T47D (cell line): Measurements from ENCODE around the gene PSMD1.
"Not testable (repeated sequence)": the region's sequence is repeated elsewhere in the genome, so short reads cannot be mapped to it uniquely, and the experiment has no call there.

Experiments
- DNase-seq, 2 experiments: peaks; one replicate each; pipeline versions ENCODE4 v3.0.0 to v3.0.0-alpha.2; 2011 to 2012; ENCODE audit warnings: low read depth in 1 of 2, low spot score in 1 of 2
- JUND ChIP-seq: IDR thresholded peaks from 2 replicates; pipeline ENCODE4 v1.6.1; 2012; ENCODE audit warnings: low read depth
- in situ Hi-C: cut with HindIII; loops from 2 replicates; pipeline ENCODE4 v1.10.0; 2016; ENCODE audit warnings: low sequenced_read_pairs, low pct_unique_long_range_greater_than_20kb

The PSMD1 gene

GRCh38 chr2:231163414-231164095 is 106.9 kb downstream of the PSMD1 start:
- no peak for TF ChIP-seq JUND
- in situ Hi-C loops, result no loop called here
- no peak for DNase-seq

- in situ Hi-C loops, result no loop called here
- TF ChIP-seq JUND, result no peak
- DNase-seq, result no peak
Observed at GRCh38 chr2:231167745-231168459, 111.2 kb downstream of the PSMD1 start.

GRCh38 chr2:231168460-231169139 is 111.9 kb downstream of the PSMD1 start:
- no peak for TF ChIP-seq JUND
- DNase-seq, result no peak
- in situ Hi-C loops, result no loop called here

GRCh38 chr2:231169488-231169887 is 112.8 kb downstream of the PSMD1 start:
- no peak for DNase-seq
- in situ Hi-C loops, result no loop called here
- no peak for TF ChIP-seq JUND

- in situ Hi-C loops, result no loop called here
- DNase-seq, result no peak
- TF ChIP-seq JUND, result no peak
Observed at GRCh38 chr2:231170055-231170454, 113.4 kb downstream of the PSMD1 start.

GRCh38 chr2:231172025-231172424 is 115.4 kb downstream of the PSMD1 start:
- in situ Hi-C loops, result no loop called here
- TF ChIP-seq JUND, result no peak
- no peak for DNase-seq

- TF ChIP-seq JUND, result no peak
- no peak for DNase-seq
- in situ Hi-C loops, result no loop called here
Observed at GRCh38 chr2:231174211-231174651, 117.6 kb downstream of the PSMD1 start.

GRCh38 chr2:231176066-231176465 is 119.4 kb downstream of the PSMD1 start:
- DNase-seq, result no peak
- in situ Hi-C loops, result no loop called here
- TF ChIP-seq JUND, result no peak

GRCh38 chr2:231177156-231178025 is 120.7 kb downstream of the PSMD1 start:
- DNase-seq, result no peak
- no peak for TF ChIP-seq JUND
- in situ Hi-C loops, result no loop called here

- DNase-seq, result not testable (repeated sequence)
Observed at GRCh38 chr2:231178805-231179204, 122.1 kb downstream of the PSMD1 start.

GRCh38 chr2:231181860-231182512 is 125.3 kb downstream of the PSMD1 start:
- no peak for TF ChIP-seq JUND
- in situ Hi-C loops, result no loop called here
- DNase-seq, result no peak

More at GRCh38 chr2:231178805-231179204, 122.1 kb downstream of the PSMD1 start:
- in situ Hi-C loops, result not testable (repeated sequence)

GRCh38 chr2:231182513-231182899 is 125.8 kb downstream of the PSMD1 start:
- no peak for TF ChIP-seq JUND
- no peak for DNase-seq
- in situ Hi-C loops, result no loop called here
